CD4-positive, alpha-beta T cell treated with Interleukin-6 for 4 hours (primary cell): ENCODE data around the gene LEUTX.
"Not testable (repeated sequence)": the region's sequence is repeated elsewhere in the genome, so short reads cannot be mapped to it uniquely, and the experiment has no call there.

Experiments used
- DNase-seq: peaks from one replicate; pipeline ENCODE4 v3.0.0-alpha.2; 2020; ENCODE audit warnings: mixed read lengths

LEUTX gene, protein sequence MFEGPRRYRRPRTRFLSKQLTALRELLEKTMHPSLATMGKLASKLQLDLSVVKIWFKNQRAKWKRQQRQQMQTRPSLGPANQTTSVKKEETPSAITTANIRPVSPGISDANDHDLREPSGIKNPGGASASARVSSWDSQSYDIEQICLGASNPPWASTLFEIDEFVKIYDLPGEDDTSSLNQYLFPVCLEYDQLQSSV

DNA sequence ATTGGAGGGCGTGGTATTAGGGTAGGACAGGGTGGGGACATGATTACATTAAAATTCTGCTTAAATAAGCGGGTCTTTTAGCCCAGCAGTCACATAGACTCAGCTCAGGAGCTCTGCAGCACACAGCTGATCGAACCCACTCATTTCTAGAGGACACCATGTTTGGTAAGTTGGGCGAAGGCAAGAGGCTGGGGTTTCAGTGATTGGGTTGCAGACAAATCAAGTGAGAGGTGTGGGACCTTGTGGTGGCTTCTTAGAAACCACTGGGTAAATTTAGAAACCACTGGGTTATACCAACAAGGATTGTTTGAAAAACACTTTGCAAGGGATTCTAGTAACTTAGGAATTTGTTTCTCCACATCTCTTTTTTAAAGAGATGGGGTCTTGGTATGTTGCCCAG is at the start of gene LEUTX:
TSS of gene LEUTX (plus strand) at position 92 of the 400 bp plus-strand sequence. CDS start at position 159, 67 bp downstream.
- DNase-seq: no peak

DNA sequence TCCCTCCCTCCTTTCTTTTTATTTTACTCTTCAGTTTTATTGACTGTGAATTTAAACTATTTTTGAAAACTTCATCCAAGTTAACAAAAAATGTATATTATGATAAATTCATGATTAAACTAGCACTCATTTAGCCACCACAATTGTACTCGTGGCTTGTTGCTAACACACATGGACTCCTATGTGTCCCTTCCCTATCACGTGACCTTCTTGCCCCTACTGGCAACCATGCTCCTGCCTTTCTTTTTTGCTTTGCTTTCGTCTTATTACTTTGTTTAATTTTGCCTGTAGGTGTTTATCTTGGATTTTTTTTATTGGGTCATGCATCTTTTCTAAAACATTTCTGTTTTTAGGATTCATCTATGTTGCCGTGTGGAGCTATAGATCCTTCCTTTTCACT is 49.1 kb upstream of the LEUTX start:
- no peak for DNase-seq

DNA sequence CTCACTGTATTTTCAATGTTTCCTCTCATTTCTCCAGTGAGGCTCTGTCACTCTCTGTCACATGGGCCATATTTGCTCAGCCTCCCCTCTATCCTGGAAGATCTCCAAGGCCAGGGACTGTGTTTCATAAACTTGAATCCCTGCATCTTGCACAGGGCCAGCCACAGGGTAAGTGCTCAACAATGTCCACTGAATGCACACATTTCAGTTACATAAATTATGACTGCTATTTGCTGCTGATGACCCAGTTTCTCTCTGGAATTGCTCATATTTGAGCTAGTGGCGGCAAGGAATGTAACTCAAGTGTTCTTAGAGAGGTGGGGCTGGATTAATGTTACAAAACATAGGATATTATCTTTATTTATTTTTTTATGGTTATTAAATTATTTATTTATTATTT is 47.0 kb upstream of the LEUTX start:
- DNase-seq: no peak

DNA sequence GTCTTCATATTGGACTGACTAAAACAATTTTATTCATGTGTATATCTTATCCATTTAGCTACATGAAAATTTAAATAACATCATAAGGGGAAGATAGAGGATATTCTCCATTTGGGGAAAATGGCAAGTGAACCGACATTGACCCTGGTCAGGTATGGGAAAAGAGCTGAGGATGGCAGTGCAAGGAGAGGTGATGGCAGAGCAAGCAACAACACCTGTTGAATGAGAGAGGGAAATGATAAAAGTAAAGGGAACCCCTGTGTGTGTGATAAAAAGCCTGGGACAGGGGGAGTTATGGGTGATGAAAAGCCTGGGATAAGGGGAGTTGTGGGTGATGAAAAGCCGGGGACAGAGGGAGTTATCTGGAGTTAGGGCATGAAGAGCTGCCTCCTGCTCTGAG is 44.8 kb upstream of the LEUTX start:
- no peak for DNase-seq

DNA sequence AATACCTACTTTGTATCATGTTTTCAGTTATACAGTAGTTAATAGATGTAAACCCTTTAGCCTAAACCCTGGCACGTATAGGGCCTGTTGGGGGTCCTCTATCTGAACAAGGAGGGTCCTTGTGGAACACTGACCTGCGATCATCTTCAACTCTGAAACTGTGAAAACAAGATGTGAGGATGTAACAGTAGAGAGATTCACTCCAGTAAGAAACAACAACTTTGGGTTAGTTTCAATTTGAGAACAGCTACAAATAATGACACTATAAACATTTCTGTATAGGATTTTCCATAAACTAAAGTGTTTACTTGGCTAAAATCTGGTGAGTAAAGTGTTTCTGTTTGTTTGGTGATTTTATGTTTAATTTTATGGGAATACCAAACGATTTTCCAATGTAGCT is 43.0 kb upstream of the LEUTX start:
- DNase-seq: no peak

DNA sequence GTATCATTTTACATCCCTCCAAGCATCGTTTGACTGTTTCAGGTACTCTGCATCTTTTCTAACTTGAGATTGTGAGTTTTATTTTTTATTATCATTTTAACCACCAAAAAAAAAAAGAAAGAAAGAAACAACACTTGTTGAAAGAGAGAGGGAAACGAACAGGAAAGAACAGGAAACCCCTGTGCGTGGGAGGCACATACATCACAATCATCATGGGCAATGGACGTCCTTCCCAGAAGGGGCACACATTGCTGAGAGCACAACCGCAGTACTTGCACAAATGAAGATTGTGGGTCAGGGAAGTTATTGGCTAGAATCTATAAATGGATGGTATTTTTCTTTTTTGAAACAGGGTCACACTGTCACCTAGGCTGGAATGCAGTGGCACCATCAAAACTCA is 42.6 kb upstream of the LEUTX start:
- DNase-seq: no peak

DNA sequence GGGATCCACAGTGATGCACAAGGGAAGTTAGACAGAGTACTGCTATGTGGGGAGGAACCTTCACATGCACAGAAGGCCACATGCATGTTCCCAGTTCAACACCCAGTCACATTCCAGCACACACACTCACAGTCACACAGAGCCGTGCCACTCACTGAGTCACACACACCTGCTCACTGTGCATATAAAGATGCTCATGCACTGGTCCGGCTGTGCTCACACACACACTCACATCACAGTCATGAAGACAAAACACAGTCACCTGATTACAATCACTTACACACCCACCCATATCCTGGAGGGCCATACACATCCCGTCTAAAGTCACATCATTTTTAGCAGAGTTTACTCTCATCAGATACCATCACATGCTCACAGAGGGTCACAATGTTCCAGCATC is 41.3 kb upstream of the LEUTX start:
- DNase-seq: peak; percentile 3

DNA sequence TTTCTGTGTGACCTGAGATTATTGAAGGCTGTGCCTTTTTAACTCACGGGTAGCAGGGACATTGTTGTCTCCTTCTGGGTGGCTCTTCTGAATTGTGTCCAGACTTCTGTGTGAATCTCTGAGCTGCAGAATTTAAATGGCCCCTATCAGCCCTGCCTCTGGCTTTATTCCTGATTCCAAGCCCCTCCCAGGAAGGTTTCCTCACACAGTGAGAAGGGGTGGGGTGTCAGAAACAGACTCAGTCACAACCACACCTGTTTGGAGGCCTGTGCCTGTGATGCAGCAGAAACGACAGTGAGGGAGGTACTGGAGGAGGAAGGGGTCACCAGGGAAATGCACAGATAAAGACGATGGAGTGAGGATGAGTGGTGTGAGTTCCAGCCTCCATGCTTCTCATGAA is 40.8 kb upstream of the LEUTX start, which contains the start of gene CLC:
TSS of gene CLC (minus strand) at position 139 of the 400 bp plus-strand sequence. CDS start at position 62, 77 bp downstream.
- DNase-seq: no peak

DNA sequence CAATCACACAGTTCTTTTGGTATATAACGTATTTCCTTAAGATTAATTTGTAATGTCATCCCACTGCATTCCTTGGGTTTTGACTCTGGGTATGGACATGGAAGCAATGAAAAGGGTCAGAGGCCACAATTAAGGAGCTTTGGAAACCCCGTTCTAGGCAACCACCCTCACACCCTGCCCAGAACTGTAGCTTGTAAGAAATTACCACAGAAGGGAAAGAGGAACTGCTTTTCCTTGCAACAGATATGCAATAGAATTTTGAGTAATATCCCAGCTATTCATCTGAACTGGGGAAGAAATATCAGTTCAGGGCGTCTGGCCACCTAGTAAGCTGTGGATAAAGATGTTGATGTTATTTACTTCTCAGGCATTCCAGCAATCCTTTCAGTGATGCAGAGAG is 39.8 kb upstream of the LEUTX start:
- DNase-seq: no peak

DNA sequence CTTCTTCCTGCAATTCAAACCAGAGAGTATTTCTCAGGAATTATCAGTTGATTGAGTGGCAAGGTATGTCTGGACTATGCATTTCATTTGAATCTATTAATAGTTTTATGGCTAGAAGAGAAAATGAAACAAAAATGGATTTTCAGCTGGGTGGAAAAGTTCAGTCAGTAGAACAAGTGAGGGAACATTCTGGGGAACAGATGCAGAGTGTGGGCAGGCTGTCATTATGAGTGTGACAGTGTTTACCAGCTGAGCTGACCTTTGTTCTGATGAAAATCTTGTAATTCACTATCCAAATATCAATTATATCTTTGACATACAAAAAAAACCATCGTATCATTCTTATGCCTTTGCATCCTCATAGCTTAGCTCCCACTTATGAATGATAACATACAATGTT is 38.3 kb upstream of the LEUTX start:
- no peak for DNase-seq

DNA sequence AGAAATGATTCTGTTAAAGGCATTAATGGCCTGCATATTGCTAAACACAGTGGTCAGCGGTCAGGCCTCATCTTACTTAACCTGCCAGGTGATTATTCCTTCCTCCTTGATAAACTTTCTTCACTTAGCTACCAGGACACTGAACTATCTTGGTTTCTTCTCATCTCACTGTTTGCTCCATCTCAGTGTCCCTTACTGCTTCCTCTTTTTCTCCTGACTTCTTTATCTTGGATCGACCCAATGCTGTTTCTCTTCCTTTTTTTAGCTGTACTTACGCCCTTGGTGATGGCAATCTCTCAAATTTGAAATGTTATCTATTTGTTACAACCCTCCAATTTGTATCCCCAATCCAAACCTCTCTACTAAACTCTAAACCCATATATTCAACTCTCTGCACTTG is 33.0 kb upstream of the LEUTX start:
- DNase-seq: no peak

DNA sequence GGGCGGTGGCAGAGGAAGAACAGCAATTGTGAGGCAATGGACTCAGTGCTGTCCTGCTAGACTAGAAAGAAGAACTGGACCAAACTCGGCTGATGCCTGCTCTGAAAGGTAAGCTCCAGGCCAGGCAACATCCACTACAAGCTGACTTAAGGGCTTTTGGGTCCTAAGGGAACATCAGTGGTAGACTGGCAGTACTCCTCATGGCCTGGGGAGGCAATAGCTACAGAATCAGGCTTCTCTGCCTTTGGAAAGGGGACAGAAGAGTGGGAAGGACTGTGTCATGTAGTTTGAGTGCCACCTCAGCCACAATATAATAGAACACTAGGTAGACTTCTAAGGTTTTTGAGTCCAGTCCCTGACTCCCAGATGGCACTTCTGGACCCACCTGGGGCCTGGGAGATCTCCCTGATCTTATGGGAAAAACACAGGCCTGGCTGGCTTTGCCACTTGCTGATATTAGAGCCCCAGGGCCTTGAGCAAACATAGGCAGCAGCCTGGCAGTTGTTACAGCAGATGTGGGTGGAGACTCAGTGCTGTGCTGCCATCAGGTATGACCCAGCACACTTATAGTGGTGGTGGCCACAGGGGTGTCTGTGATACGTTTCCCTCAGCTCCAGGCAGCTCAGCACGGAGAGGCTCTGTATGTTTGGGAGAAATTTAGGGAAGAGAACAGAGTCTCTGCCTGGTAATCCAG is 31.7 kb upstream of the LEUTX start:
- no peak for DNase-seq

DNA sequence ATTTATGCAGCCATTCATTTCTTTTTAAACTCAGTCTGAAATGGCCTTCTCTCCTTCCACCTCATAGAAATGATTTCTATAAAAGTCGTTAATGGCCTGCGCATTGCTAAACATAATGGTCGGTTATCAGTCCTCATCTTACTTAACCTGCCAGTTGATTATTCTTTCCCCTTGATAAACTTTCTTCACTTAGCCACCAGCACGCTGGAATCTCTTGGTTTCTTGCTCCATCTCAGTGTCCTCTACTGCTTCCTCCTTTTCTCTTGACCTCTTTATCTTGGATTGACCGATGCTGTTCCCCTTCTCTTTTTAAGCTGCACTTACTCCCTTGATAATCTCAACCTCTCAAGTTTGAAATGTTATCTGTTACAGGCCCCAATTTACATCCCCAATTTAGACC is 28.7 kb upstream of the LEUTX start:
- DNase-seq: no peak

DNA sequence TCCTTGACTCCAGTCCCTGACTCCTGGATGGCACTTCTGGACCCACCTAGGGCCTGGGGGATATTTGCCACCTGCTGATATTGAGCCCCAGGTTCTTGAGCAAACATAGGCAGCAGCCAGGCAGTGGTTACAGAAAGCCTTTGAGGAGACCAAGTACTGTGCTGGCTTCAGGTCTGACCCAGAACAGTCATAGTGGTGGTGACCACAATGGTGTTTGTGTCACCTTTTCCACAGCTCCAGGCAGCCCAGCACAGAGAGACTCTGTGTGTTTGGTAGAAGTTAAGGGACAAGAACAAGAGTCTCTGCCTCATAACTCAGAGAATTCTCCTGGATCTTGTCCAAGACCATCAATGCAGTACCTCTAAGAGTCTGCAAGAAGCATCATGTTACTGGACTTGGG is 26.3 kb upstream of the LEUTX start:
- DNase-seq: no peak

DNA sequence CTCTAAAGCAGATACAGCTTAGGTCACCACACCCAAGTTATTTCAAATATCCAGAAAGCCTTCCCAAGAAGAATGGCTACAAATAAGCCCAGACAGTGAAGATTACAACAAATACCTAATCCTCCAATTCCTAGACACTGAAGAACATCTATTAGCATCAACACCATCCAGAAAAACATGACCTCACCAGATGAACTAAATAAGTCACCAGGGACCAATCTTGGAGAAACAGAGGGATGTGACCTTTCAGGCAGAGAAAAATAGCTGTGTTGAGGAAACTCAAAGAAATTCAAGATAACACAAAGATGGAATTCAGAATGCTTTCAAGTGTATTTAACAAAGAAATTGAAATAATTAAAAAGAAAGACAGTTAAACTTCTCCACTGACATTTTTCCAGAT is 25.9 kb upstream of the LEUTX start:
- no peak for DNase-seq

DNA sequence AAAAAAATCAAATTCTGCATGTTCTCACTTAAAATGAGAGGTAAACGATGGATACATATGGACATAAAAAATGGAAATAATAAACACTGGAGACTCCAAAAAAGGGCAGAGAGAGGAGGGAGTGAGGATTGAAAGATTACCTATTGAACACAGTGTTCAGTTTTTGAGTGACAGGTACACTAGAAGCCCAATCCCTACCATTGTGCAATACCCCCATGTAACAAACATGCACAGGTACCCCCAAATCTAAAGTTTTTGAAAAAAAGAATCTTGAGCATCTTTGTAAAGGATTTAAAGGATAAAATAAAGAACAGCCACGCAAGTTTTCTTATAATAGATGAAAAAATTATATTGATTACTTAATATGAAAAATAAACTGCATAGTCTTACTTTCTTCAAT is 24.1 kb upstream of the LEUTX start:
- no peak for DNase-seq

DNA sequence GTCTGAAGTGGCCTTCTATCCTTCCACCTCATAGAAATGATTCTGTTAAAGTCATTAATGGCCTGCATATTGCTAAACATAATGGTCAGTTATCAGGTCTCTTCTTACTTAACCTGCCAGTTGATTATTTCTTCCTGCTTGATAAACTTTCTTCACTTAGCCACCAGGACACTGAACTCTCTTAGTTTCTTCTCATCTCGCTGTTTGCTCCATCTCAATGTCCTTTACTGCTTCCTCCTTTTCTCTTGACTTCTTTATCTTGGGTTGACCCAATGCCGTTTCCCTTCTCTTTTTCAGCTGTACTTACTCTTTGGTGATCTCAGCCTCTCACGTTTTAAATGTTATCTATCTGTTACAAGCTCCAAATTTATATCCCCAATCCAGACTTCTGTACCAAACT is 23.7 kb upstream of the LEUTX start:
- no peak for DNase-seq

DNA sequence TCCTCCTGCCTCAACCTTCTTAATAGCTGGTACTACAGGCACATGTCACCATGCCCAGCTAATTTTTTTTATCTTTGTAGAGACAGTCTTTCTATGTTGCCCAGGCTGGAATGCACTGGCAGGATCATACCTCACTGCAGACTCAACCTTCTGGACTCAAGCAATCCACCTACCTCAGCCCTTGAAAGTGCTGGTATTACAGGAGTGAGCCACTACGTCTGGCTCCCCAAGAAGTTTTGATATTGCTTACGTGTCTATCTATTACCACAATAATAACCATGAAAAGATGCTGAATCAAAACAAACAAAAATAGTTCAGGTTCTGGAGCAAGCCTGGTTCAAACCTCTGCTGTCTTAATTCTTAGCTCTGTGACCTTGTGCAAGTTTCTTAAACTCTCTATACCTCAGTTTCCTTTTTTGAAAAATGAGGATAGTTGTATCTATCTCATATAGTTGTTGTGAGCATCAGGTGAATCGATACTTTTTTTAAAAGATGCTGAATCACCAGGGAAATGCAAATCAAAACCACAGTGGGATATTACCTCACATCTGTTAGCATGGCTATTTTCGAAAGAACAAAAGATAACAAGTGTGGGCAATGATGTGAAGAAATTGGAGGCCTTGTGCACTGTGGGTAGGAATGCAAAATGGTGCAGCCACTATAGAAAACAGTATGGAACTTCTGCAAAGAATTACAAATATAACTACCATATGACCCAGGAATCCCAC is 19.0 kb upstream of the LEUTX start:
- no peak for DNase-seq

DNA sequence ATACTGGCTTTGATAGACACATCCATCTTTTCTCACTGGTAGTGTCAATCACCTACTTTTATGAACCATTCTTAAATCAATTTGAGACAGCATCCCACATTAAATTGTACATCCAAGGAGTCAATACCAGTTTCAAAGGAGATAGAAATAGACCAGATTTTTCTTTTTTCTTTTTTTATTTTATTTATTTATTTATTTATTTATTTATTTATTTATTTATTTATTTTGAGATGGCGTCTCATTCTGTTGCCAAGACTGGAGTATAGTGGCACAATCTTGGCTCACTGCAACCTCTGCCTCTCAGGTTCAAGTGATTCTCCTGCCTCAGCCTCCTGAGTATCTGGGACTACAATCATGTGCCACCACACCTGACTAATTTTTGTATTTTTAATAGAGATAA is 16.8 kb upstream of the LEUTX start:
- DNase-seq: not testable (repeated sequence)

DNA sequence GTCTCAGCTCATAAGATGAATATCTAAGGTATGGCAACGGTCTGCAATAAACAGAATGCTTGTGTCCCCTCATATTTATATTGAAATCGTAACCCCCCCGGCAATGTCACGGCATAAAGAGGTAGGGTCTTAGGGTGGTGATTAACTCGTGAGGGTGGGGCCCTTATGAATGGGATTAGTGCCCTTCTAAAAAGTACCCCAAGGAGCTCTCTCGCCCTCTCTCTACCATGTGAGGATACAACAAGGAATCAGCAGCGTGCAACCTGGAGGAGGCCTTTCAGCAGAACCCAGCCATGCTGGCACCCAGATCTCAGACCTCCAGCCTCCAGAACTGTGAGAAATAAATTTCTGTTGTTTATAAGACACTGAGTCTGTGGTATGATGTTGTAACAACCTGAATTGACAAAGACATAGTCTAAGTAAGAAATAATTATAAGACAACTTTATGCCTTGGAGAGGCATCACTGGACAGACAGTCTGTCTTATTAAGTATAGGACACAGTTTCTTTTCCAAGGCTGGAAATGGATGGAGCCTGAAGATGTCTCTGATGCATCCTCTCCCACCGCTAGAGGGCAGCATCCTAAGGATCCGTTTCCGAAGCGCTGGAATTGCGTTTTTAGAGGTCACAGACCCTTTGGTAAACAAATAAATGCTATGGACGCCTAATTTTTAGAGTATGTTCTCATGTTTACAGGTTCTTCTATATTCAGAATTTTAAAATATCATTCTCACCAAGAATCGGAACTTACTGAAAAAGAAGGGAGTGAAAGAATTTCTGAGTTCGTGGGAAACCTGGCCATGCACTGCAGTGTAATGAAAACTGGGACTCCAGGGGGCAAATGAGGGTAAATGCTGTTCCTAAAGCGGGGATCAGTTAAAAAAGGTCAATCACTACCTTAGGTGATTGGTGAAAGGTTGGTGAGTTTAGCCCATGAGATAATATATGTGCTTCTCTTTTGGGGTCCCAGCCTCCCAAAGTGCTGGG is 13.3 kb upstream of the LEUTX start:
- DNase-seq: peak; percentile 63

DNA sequence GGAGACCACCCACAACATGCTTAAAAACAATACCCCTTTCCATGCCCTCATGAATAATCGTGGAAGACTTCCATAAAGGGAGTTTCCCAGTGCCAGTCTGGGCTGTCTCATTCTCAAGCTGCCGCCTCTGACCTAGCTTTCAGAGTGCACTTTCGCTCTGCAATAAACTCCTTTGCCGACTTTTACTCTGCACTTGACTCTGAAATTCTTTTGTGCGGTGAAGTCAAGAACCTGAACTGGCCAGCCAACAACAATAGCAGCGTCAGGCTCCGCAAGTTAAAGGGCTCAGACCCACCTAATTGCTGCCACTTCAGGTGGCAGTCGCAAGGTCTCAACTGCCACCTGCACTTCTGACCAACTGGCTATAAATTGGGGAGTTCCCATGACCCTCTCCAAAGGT is 10.3 kb upstream of the LEUTX start:
- no peak for DNase-seq

DNA sequence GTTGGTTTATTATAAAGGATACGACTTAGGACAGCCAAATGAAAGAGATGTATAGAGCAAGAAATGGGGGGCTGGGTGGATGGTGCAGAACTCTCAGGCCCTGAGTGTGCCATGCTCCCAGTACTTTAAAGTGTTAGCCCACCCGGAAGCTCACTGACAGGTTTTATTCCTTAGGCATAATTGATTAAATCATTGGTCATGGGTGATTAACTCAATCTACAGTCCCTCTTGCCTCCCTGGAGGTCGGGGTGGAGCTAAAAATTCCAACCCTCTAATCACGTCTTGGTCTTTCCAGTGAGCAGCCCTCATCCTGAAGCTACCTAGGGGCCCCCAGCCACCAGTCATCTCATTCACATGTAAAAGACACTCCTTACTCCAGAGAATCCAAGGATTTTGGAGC is 9.9 kb upstream of the LEUTX start:
- no peak for DNase-seq

DNA sequence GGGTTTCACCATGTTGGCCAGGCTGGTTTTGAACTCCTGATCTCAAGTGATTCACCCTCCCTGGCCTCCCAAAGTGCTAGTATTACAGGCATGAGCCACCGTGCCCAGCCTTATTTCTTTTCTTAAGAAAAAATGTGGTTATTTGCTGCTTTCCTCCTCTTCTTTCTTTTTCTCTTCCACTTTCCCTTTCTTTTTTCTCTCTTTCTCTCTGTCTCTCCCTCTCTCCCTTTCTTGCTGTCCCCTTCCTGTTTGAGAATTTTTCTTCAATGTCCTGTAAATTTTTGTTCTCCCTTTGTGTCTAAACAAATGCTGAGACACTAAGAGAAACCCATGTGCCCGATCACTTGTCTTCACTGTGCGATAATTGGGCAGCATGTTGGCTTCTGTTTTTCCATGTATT is 2.2 kb downstream of the LEUTX start:
- DNase-seq: no peak
